OCI-LY3 (cell line): ENCODE data around the gene TMEM53.

ENCODE experiments used
- EZH2phosphoT487 ChIP-seq: fragments of 200-600 bp; shearing (Covaris generic); IDR thresholded peaks from 2 replicates; pipeline ENCODE4 v1.6.1; 2018; ENCODE audit warnings: antibody characterized with exemption, mixed run types, low read depth
- TF ChIP-seq, protein P1 (sequence below): fragments of 200-600, 300-600 bp; sonication (generic); IDR thresholded peaks from 2 replicates; pipeline ENCODE4 v1.5.1; 2014; ENCODE audit warnings: antibody characterized with exemption, low read length, low read depth

DNA sequence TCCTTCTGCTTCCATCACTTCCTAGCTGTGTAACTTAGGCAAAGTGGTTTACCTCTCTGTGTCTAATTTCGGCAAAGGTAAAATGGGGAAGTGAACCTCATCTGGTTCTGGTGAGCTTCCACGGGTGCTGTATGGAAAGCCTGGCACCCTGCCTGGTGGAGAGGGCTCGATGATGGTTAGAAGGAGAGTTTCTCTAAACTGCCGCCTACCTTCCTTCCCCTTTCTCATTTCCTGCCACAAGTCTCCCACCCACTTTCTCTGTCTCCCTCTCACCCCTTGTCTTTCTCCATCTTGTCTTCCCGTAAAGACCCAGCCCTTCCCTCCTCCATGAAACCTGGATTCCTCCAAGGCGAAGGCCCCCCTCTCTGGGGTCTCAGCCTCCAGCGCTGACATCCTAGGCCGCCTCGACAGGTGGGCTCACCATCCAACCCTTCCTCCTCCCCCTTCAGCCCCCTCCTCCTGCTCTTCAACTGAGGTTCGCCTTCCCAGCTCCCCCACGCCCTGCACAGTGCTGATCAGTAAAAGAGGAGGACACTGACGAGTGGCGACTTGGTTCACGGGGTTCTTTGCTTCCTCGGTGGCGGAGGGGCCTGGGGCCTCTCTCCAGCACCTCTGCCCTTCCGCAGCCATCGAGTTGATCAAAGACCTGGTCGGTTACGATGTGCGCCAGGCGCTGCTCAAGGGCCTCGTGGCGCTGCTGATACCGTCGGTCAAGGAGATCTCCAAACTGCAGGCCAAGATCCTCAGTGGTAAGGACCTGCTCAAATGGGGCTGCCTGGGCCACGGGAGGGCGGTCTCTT, 49.4 kb upstream of the TMEM53 start:
- TF ChIP-seq, protein P1, sequence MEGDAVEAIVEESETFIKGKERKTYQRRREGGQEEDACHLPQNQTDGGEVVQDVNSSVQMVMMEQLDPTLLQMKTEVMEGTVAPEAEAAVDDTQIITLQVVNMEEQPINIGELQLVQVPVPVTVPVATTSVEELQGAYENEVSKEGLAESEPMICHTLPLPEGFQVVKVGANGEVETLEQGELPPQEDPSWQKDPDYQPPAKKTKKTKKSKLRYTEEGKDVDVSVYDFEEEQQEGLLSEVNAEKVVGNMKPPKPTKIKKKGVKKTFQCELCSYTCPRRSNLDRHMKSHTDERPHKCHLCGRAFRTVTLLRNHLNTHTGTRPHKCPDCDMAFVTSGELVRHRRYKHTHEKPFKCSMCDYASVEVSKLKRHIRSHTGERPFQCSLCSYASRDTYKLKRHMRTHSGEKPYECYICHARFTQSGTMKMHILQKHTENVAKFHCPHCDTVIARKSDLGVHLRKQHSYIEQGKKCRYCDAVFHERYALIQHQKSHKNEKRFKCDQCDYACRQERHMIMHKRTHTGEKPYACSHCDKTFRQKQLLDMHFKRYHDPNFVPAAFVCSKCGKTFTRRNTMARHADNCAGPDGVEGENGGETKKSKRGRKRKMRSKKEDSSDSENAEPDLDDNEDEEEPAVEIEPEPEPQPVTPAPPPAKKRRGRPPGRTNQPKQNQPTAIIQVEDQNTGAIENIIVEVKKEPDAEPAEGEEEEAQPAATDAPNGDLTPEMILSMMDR: no peak
- no peak for TF ChIP-seq EZH2phosphoT487
